ENCODE data around the gene INTS11.

INTS11 gene

DNA sequence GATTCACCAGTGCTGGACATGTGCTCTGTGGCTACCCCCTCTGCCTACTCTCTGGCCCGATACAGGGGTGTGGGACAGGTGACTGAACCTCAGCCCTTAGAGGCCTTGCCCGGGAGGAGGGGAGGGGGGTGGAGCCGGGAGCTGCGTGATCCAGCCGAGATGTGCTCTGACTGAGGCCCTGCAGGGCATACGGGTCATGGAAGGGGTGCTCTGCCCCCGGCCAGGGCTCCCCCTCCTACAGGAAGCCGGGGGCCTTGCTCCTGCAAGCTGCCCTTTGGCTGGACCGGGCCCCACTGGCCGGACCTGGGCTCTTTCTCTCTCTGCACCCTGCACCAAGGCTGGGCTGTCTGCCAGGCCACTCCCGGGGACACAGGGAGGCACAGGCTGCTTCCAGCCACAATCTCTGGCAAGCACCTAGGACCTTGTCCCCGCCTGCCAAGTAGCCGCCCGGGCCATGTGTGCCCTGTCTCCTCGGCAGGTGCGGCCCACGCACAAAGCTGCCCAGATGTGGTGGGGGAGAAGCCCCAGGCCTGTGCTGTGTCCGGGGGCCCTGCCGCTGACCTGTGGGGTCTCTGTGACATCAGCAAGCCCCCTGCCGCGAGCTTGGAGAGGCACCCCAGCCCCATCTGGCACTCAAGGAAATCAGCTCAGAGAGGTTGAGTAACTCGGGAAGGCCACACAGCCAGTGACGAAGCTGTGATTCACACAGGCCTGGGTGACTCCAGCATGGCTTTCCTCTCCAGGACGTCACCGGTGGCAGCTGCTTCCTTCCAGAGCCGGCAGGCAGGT, 42.7 kb downstream of the INTS11 start:
- no peak for DNase-seq

DNA sequence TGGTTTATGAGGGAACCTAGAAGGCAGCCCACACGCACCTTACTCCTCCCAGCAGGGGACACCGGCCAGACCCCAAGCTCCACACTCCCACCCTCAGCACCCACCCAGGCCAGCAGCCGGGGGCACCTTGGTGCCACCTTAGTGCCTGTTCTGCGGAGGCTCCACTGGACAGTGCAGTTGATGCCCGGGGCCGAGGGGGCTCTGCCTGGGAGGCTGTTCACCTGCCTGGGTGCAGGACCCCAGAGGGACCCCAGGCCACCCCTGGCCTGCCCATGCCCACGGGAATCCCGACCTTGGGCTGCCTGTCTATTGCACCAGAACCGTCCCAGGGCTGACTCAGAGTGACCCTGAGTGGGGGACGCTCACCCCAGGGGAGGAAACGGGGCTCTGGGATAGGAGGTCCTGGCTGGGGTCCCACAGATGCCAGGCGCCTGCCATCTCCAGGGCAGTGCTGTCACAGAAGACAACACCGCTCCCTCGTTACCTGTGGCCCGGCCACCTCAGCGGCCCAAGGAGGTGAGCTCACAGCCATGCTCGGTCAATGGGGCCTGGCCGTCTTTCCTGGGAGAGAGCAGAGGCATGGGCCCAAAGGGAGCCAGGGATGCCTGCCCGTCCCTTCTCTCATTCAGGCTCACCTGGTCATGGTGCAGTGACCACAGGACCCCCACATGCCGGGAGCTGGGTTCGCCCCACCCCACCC, 43.5 kb downstream of the INTS11 start:
- no peak for DNase-seq

DNA sequence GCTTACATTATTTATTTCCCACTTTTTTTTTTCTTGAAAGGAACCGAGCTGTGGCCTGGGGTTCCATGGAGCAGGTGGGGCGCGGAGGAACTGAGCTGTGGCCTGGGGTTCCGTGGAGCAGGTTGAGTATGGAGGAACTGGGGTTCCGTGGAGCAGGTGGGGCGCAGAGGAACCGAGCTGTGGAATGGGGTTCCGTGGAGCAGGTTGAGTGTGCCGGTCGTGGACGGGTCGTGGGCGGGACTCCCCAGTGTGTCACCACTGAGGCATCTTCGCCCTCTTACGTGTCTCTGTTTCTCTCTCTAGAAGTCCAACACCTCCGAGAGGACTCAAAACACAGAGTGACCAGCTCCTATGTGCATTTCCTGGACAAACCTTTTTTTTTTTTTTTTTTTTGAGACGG, 45.4 kb downstream of the INTS11 start:
- DNase-seq: no peak

DNA sequence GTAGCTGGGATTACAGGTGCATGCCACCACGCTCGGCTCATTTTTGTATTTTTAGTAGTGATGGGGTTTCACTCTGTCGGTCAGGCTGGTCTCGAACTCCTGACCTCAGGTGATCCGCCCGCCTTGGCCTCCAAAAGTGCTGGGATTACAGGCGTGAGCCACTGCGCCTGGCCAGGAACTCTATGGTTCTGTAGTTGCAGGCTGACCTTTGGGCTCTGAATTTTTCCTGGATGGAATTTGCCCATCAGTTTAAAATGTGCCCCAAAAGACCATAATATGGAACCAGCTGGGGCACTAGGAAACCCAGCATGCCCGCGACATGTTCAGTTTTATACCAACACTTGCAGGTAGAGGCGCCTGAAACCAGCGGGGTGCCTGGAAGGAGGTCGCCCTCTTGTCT, 45.8 kb downstream of the INTS11 start:
- no peak for DNase-seq

DNA sequence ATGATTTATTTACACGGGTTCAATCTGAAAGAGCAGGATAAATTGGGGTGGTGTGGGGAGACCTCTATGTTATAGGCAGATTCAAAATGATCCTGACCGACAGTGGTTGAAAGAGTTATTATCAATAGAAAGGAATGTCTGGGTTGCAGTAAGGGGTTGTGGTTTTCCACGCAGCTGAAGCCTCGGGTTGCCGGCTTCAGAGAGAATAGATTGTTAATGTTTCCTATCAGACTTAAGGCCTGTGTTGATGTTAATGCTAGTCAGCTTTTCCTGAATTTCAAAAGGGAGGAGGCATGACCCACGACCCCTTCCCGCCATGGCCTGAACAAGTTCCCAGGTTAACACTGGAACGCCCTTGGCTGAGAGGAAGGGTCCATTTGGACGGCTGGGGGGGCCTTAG, 48.6 kb downstream of the INTS11 start:
- no peak for DNase-seq

DNA sequence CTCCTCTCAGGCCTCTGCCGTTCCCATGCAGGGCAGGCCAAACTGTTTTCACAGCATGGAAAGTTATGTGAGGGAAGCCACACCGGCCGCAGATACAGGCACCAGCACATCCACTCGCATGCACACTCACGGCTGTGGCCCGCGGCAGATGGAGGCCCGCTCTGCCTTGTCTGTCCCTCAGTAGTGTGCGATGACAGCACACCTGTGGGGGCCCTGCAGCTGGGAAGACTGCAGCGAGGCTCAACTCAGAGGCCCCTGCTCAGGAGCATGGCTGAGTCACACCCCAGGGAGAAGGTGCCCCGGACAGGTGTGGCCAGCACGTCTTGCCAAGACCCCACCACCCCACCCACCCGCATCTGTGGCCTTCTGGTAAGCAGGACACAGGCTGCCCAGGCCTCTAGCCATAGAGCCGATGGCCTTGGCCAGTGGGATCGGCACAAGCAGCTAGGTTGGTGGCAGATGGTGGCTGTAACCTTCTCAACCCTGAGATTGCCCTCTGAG, 49.5 kb downstream of the INTS11 start:
- no peak for DNase-seq

DNA sequence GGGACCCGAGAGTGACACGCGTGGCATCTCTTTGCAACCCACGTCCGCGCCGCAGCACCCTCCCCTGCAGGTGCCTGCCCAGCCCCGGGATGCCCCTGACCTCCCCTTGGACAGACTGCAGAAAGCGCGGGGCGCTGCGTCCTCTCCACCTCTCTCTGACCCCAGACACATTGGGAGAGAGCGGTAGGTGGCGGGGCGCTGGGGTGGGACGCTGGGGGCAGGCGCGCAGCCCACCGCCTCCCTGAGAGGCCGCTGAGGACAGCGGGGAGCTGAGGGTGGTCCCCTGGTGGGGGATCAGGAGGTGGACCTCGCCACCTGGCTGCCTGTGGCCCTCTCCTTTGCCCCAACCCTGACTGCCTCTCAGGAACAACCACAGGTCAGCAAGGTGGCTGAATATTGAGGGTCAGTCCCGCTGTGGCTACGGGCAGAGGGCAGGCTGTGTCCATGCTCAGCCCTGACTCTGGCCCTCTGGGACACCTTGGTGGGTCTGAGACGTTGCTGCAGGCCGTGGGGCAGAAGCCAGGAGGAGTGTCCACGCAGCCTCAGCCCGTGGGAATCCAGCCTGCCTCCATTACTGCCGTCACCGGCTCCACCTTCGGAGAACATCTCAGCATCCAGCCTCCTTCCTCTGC, 50.0 kb downstream of the INTS11 start:
- DNase-seq: no peak

DNA sequence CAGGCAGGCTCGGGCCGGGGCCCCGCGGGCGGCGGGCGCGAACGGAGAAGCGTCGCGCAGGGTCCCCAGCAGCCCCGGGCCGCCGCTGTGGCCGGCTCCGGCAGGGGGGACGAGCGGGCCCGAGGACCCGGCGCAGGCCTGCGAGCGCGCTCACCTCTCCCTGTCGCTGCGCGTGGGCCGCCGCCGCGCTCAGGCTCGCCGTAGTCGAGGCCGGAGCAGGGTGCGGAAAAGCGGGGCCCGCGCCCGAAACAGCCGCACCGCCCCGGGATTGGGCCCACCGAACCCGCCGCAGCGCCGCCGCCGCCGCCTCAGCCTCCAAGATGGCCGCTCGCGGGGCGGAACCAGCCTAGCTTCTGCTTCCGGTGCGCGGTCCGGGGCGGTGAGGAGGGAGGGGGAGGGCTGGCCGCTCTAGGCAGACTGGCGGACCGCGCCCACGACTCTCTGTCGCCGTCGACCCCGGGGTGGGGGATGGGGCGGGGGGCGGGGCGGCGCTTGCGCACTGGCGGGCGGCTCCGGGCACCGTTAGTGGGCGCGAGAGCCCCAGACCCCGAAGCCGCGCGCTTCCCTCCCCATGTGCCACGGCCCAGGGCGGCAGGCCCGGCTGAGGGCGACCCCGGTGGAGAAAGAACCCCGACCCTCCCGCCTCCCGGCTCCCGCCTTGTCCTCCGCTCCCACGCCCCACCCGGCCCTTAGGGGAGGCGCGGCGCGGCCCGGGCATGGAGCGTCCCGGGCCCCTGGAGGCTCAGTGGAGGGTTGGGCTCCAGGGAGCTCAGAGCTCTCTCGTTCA, 50.8 kb downstream of the INTS11 start, which contains the start of gene UBE2J2:
Gene UBE2J2, minus strand, starts transcription at position 343 of the 787 bp plus-strand sequence. CDS start 5,862 bp downstream, outside the sequence.
- peak; percentile 85 for DNase-seq

DNA sequence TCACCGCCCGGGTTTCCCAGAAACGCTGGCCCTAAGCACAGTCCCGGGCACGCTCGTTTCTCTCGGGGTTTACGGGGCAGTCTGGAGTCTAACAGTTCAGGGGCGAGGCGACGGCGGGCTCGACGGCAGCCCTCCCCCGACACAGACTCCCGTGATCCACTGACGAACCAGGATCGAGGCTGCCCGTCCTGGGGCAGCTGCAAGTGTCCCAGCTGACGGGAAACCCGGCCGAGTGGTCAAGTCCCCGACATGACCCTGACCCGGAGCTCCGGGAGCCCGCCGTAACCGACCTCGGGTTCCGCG, 51.3 kb downstream of the INTS11 start:
- DNase-seq: no peak

DNA sequence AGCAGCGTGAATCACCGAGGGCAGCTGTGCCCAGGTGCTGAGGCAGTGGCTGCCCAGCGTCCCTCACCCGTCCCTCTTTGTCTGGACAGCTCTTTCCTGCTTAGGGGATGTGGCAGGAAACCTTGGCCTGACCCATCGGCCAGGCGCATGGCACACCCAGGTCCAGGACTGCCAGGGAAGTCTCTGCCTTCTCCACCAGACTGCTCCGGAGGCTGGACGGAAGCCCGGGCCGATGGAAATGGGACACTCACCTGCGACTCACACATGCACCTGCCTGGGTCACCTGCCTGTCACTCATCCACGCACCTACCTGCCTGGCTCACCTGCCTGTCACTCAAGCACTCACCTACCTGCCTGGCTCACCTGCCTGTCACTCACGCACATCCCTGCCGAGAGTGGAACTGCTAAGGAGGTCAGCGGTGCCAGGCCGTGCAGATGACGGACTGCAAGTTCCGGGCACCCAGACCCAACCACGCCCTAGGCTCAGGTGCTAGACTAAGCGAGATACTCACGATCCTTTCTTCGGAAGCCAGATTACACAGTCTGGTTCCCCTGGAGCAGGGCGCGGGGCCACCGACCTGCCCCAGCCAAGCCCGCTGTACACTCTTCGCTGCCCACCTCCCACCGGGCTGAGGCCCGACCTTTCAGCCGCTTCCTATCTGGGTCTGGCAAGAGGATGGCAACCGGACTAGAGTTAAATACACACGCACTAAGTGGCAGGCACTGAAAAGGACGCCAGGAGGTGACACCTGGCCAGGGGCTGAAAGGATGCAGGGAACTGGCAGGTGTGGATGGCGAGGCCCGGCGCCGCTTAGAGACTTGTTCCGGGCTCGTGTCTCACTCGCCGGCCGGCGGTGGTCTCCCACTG, 51.9 kb downstream of the INTS11 start:
- DNase-seq: no peak

DNA sequence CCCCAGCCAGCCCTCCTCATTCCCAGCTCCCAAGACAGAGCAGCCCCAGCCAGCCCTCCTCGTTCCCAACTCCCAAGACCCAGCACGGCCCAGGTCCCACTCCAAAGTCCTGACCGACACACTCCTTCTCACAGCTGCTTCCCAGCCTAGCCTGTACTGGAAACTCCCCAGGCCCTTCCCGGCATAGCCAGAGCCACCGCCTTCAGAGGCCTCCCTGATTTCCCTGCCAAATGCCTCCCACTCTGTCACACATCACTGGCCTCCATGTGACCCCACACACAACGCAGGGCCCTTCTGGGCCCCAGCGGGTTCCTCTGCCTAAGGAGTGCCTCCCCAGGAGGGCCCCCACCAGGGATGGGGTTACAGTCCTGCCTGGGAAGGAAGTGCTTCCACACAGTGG, 53.6 kb downstream of the INTS11 start:
- DNase-seq: no peak

DNA sequence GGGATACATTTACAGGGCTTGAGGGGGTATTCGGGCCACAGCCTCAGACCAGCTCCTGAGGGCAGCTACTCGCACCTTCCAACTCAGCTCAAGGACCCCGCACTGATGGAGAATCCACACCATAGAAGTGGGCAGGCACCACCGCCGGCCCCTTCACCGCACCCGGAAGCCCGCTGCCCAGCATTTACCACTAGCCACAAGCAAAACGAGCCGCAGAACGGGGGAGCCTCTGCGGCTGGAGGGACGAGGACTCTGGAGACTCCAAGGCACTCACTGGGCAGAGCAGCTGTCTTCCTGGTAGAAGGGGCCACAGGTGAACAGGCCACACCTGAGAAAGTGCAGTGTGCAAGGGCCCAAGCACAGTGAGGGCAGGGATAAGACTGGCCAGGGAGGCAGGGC, 56.2 kb downstream of the INTS11 start:
- DNase-seq: no peak

DNA sequence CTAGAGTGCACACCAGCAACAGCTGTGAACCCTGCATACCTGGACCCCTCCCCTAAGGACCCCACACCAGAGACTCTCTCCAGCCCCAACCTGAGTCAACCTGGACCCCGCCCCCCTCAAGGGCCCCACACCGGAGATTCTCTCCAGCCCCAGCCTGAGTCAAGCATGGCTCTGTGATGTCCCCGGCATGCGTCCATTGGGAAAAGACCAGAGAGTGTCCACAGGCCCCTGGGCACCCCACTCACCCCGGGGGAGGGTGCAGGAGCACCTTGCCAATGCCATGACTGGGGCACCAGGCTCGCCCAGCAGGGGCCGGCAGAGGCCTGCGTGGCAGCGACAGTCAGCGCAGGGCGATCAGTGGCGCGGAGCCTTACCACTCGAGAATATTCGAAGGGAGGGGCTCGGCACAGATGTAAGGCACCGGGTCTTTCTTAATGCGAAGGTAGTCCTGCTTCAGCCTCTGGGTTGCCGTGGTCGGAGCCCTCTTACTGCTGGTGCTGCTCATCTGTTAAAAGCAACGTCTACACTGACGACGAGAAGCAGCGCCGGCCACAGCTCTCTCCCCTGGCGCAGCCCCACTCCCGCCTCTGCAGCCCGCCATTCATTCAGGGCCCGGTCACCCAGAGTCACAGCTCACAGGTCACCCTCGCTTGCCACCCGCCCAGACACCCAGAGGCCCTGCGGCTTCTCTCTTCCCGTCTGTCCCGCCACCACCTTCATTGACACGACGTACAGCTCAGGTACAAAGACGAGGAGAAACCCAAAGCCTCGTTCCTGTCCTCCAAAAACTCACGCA, 56.8 kb downstream of the INTS11 start:
- no peak for DNase-seq

DNA sequence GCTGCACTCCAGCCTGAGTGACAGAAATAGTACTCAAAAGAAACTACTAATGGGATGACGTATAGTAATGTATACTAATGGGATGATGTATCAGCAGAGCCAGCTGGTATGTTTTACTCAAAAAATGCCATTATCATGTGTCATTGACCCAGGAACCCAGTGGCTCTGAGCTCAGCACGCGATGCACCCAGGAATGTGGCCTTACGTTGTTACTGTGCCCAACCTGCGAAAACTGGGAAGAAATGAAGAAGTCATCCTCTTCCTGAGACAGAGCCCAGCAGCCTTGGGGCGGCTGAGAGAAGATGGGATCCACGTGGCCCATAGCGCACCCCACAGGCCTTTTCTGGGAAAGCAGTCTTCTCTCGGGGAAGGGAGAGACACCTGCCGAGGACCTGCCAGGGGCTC, 59.6 kb downstream of the INTS11 start:
- DNase-seq: peak; percentile 58

DNA sequence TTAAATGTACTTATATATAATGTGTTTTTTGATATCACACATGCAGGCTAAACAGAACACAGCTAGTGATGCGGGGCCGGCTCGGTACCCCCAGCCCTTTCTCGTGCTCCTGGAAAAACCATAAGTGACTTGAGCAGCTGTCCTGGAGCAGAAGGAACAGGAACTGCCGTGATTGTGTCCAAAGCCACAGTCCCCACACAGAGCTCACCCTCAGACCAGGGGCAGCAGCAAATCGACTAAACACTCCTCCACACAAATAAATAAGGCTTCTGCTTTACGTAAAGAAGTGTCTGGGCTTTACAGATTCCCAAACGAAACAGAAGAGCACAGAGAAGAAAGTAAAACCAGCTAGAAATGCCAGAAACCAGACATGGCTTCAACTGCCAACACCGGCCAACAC, 60.4 kb downstream of the INTS11 start:
- DNase-seq: no peak

DNA sequence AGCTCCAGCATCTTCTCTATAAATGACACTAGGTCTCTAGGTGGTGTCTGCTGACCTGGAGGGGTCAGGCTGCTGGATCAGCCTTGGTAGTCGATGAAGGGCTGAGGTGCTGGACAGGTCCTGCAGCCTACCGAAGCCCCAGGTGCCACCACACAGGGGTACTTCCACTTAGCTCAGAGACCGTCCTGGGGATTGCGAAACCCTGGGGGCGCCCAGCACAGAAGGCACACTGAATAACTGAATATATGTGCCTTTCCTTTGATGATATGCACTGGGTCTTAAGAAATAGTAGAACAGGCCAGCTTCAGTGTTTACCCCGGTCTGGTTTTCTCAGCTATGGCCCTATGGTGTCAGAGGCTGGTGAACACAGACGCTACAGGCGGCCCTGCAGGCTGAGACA, 61.7 kb downstream of the INTS11 start:
- no peak for DNase-seq

DNA sequence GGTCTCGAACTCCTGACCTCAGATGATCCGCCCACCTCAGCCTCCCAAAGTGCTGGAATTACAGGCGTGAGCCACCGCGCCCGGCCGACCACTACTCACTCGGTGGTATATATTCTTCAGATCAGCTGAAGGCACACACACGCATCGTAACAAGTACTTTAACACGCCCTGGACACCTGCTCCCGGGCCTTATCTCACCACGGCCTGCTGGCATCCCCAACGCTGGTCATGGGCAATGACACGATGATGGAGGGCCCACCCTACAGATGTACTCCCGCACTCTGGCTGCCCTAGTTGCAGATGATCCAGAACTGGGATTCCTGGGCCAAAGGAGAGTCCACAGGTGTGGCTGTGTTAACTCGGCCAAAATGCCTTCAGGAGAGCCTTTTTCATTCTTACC, 62.4 kb downstream of the INTS11 start:
- peak; percentile 90 for DNase-seq
